IPS DF 6.9 (cell line): Measurements from ENCODE around the gene DERA.
"Not testable (repeated sequence)": the region's sequence is repeated elsewhere in the genome, so short reads cannot be mapped to it uniquely, and the experiment has no call there.

Experiments used
- DNase-seq: peaks from one replicate; pipeline ENCODE4 v3.0.0-alpha.2; 2013; ENCODE audit warnings: low read depth, low spot score
- H3K27ac ChIP-seq: one replicate; pipeline ENCODE4 v1.5.1; 2013; ENCODE audit warnings: low read length, control low read depth
- H3K27me3 ChIP-seq: 2 replicates; pipeline ENCODE4 v1.6.1; 2013; ENCODE audit warnings: mild to moderate bottlenecking, low read length; ENCODE audit not compliant: control insufficient read depth, insufficient read depth
- H3K36me3 ChIP-seq: 2 replicates; pipeline ENCODE4 v1.6.1; 2013; ENCODE audit warnings: low read length; ENCODE audit not compliant: control insufficient read depth, insufficient read depth
- H3K4me1 ChIP-seq: 2 replicates; pipeline ENCODE4 v1.6.1; 2013; ENCODE audit warnings: low read length; ENCODE audit not compliant: control insufficient read depth, insufficient read depth
- H3K4me3 ChIP-seq: 2 replicates; pipeline ENCODE4 v1.5.1; 2013; ENCODE audit warnings: mild to moderate bottlenecking, low read length
- H3K9me3 ChIP-seq: 2 replicates; pipeline ENCODE4 v1.6.1; 2013; ENCODE audit warnings: low read length, inconsistent platforms; ENCODE audit not compliant: control insufficient read depth, insufficient read depth
- WGBS: extraction: QIAGEN DNeasy Blood & Tissue Kit; methylation state at CpG from one replicate; pipeline ENCODE4 v1.1.7; 2013; ENCODE audit warnings: mixed read lengths, missing lambda C conversion rate; ENCODE audit not compliant: insufficient read length, insufficient coverage; 5-methylcytosine and 5-hydroxymethylcytosine counted together

Gene DERA

DNA sequence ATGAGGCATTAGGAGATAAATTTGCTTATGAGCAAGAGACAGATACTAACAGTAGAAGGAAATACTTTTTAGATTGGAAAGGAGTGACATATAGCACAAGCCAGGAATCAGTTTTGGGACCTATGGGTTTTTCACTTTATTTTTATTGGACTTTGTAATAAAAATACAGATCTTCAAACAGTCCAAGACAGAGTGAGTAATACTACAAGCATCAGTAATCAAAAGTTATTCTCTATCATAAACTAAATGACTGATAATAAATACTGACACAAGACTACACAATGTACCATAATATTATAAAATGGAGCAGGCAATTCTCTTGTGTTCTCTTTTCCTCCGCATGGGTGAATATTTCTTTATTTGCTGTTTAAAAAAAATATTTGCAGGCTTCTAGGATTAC, 85.8 kb downstream of the DERA start:
- Histone ChIP-seq H3K36me3 (no peaks in the 10 kb centered on the region), H3K4me1 (no peaks in the 10 kb centered on the region), H3K9me3 (no peaks in the 10 kb centered on the region), H3K27me3 (no peaks in the 10 kb centered on the region), H3K4me3 (no peak overlapping the region), H3K27ac (no peak overlapping the region)
- no CpG with 5 or more reads among the region's 1 CpG for WGBS
- no peak for DNase-seq

DNA sequence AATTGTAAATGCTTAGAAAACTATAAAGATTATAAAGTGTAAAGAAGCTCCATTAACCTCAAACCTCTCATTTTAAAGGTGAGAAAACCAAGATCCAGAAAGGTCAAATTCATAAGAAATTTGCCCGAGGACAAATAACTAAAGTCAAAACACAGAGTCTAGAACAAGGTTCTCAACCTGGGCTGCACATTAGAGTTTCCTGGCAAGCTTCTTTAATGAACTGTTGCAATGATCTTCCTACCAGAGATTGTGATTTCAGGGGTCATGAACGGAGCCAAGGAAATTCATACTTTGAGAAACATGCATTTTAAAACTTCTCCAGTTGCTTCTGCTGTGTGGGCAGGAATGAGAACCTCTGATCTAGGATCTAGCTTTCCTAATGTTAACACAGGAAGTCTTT, 86.8 kb downstream of the DERA start:
- H3K4me3 ChIP-seq: no peak overlapping the region
- H3K36me3 ChIP-seq: no peaks in the 10 kb centered on the region
- H3K27me3 ChIP-seq: no peaks in the 10 kb centered on the region
- WGBS: no CpG with 5 or more reads among the region's 2 CpGs
- no peak overlapping the region for H3K27ac ChIP-seq
- no peaks in the 10 kb centered on the region for H3K9me3 ChIP-seq
- H3K4me1 ChIP-seq: no peaks in the 10 kb centered on the region
- DNase-seq: no peak

DNA sequence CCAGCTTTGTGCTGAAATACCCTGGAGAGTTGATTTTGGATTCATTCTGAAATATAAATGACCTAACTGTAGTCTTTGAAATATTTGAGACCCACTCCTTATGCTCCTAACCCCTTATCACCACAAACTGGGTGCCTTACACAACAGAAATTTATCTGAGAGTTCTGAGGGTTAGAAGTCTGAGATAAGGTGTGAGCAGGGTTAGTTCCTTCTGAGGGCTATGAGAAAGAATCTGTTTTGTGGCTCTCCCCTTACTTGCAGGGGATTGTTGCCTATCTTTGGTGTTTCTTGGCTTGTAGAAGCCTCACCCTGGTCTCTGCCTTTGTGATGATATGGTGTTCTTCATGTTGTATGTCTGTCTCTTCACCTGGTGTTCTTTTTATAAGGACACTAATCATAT, 91.7 kb downstream of the DERA start:
- no peaks in the 10 kb centered on the region for H3K4me1 ChIP-seq
- H3K27ac ChIP-seq: no peak overlapping the region
- H3K4me3 ChIP-seq: no peak overlapping the region
- no peak for DNase-seq
- no peaks in the 10 kb centered on the region for H3K27me3 ChIP-seq
- H3K36me3 ChIP-seq: no peaks in the 10 kb centered on the region
- no peaks in the 10 kb centered on the region for H3K9me3 ChIP-seq

DNA sequence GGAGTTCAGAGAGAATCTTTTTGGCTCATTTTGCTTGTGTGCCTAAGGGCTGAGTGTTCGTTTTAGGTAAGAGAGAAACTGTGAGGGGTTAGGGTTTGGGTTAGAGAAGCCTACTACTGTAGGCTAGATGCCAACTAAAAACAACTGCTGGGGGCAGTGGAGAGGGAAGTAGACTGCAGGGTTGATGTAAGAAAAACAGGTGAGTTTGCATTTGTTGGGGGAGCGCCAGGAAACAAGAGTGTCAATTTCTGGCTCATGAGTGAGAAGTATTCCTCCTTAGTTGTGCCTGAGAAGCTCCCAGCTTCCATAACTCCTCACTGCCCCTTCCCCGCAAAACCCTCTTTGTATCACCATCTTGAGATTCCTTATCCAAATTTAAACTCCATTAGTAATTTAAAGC, 92.3 kb downstream of the DERA start:
- WGBS: no CpG with 5 or more reads among the region's 3 CpGs
- no peaks in the 10 kb centered on the region for H3K36me3 ChIP-seq
- DNase-seq: no peak
- H3K4me1 ChIP-seq: no peaks in the 10 kb centered on the region
- H3K4me3 ChIP-seq: no peak overlapping the region
- no peak overlapping the region for H3K27ac ChIP-seq
- no peaks in the 10 kb centered on the region for H3K9me3 ChIP-seq
- no peaks in the 10 kb centered on the region for H3K27me3 ChIP-seq

DNA sequence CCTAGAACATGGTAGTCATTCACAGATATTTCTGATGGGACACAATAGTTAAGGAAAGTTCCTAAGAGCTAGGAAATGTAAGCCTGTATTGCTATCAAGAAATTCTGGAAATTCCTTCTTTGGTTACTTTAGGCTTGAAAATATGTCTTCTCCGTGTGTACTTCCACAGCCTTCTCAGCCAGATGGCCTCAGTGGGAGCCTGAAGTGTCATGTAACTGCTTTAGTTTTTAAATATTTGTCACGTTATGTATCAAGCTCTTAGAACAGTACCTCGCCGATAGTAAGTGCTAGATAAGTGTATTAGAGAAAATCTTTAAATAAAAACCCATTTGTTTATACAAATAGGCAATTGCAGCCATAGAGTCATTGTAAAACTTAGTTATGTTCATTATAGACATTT, 95.6 kb downstream of the DERA start:
- no peaks in the 10 kb centered on the region for H3K27me3 ChIP-seq
- no CpG with 5 or more reads among the region's 4 CpGs for WGBS
- no peak overlapping the region for H3K4me3 ChIP-seq
- no peaks in the 10 kb centered on the region for H3K9me3 ChIP-seq
- no peak overlapping the region for H3K27ac ChIP-seq
- H3K4me1 ChIP-seq: no peaks in the 10 kb centered on the region
- no peaks in the 10 kb centered on the region for H3K36me3 ChIP-seq
- DNase-seq: no peak

DNA sequence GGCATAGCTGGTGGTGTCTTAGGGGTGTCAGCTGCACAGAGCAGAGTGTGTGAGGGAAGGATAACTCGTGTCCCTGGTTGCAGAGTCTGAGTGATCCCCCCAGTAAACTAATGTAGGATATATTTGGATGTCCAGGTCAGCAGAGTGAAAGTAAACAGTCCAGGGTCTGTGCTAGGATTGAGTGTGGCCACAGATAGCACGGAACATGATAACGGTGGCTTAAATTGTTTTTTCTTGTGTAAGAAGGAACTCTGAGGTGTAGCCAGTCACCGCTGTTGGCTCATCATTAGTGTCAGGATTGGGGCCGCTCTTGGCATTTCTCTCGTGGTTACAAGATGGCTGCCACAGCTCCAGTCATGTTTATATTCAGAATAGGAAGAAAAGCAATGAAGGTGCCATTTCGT, 97.3 kb downstream of the DERA start:
- Histone ChIP-seq H3K4me1 (no peaks in the 10 kb centered on the region), H3K27ac (no peak overlapping the region), H3K9me3 (no peaks in the 10 kb centered on the region), H3K27me3 (no peaks in the 10 kb centered on the region), H3K4me3 (no peak overlapping the region), H3K36me3 (no peaks in the 10 kb centered on the region)
- DNase-seq: no peak
- no CpG with 5 or more reads among the region's 7 CpGs for WGBS

DNA sequence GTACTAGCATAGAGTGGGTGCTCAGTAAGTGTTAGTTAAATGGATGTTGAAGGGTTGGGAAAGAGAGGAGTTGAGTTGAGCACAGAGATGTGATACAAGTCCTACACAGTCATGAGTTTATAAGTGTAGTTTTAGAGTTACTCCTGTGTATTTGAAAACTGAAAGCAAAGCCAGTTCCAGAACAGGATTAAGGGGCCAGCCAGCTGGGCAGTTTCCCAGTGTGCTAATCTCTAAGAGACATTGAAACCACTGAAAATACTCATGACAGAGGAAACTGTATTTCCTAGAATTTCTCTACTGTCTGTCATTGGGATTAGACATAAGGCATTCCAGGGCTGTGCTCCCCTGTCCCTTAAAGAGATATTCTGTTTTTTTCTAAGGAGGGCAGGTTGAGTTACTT, 101.0 kb downstream of the DERA start:
- no peak for DNase-seq
- Histone ChIP-seq H3K9me3 (peaks cover 1% of the 10 kb centered on the region), H3K27ac (no peak overlapping the region), H3K4me1 (no peaks in the 10 kb centered on the region), H3K4me3 (no peak overlapping the region), H3K27me3 (no peaks in the 10 kb centered on the region), H3K36me3 (no peaks in the 10 kb centered on the region)

DNA sequence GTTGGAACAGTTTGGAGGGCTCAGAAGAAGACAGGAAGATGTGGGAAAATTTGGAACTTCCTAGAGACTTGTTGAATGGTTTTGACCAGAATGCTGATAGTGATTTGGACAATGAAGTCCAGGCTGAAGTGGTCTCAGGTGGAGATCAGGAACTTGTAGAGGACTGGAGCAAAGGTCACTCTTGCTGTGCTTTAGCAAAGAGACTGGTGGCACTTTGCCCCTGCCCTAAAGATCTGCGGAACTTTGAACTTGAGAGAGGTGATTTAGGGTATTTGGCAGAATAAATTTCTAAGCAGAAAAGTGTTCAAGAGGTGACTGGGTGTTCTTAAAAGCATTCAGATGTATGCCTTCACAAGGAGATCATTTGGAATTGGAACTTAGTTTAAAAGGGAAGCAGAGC, 102.6 kb downstream of the DERA start:
- H3K4me1 ChIP-seq, H3K27ac ChIP-seq, H3K9me3 ChIP-seq, DNase-seq, H3K36me3 ChIP-seq, H3K27me3 ChIP-seq, H3K4me3 ChIP-seq: not testable (repeated sequence)
- no CpG with 5 or more reads among the region's 1 CpG for WGBS

DNA sequence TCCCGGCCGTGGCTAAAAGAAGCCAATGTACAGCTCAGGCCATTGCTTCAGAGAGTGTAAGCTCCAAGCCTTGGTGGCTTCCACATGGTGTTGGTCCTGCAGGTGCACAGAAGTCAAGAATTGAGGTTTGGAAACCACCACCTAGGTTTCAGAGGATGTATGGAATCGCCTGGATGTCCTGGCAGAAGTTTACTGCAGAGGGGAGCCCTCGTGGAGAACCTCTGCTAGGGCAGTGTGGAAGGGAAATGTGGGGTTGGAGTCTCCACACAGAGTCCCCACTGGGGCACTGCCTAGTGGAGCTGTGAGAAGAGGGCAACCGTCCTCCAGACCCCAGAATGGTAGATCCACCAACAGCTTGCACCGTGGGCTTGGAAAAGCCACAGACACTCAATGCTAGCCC, 103.3 kb downstream of the DERA start:
- not testable (repeated sequence) for H3K4me1 ChIP-seq, H3K4me3 ChIP-seq, H3K27me3 ChIP-seq, H3K27ac ChIP-seq, DNase-seq, H3K36me3 ChIP-seq, H3K9me3 ChIP-seq
- WGBS: no CpG with 5 or more reads among the region's 6 CpGs

DNA sequence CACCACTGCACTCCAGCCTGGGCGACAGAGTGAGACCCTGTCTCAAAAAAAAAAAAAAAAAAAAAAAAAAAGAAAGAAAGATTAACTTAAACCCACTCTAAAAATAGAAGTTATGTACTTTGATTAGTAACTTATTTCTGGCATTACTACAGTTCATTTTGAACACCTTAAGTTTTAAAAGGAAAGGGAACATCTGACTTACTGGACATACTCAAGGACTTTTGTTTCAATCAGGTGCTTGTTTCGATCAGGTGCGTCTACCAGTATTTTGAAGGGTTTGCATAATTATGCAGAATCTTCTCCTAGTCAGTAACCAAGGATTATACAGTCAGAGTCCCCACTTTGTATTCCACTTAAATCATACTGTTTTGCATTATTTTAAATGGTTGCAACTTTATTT, 105.6 kb downstream of the DERA start:
- Histone ChIP-seq H3K4me3 (no peak overlapping the region), H3K4me1 (no peaks in the 10 kb centered on the region), H3K27me3 (no peaks in the 10 kb centered on the region), H3K9me3 (peaks cover 1% of the 10 kb centered on the region), H3K36me3 (no peaks in the 10 kb centered on the region), H3K27ac (no peak overlapping the region)
- WGBS: no CpG with 5 or more reads among the region's 3 CpGs
- no peak for DNase-seq

DNA sequence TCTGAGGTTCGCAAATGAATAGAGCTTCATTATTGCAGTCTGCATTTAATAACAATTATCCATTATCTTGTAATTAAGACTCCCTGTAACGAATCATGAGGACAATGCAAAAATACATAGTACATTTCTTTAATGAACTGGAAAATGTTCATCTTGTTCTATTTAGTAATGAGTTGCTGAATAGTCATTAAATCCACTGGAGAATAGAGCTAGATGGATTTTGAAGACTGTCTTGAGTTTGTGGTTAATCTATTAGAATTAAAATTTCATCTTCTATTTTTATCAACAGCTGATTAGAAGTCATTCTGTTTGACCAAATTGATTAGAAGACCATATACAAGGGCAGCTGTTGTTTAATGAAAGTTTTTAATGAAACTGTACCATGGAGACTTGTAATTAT, 107.2 kb downstream of the DERA start:
- Histone ChIP-seq H3K36me3 (no peaks in the 10 kb centered on the region), H3K27ac (no peak overlapping the region), H3K4me3 (no peak overlapping the region), H3K9me3 (peaks cover 1% of the 10 kb centered on the region), H3K27me3 (no peaks in the 10 kb centered on the region), H3K4me1 (no peaks in the 10 kb centered on the region)
- no peak for DNase-seq
- WGBS: no CpG with 5 or more reads among the region's 2 CpGs

DNA sequence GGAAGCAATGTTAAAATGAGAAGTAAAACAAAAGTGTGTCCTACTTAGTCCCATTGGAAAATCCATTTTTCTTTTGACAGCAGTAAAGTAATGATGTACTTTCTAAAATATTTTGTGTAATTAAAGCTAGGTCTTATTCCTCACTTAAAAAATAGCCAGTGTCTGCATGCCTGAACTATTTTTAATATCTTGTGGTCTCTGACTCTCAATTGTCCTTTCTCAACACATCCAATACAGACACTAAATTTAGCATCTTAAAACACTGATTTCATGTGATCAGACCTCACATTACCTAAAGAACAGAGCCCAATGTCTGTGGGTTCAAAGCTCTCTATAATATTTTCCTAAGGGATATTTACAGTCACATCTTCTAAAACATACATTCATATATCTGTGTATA, 108.0 kb downstream of the DERA start:
- DNase-seq: no peak
- Histone ChIP-seq H3K4me3 (no peak overlapping the region), H3K27me3 (no peaks in the 10 kb centered on the region), H3K36me3 (no peaks in the 10 kb centered on the region), H3K4me1 (no peaks in the 10 kb centered on the region), H3K27ac (no peak overlapping the region), H3K9me3 (peaks cover 1% of the 10 kb centered on the region)
